Daoy (cell line): Measurements from ENCODE around the gene PATE2. TPM values are rescaled to one million over a fixed set of nuclear protein-coding genes. Genes with fewer than 3 reads are reported as not detected.

Experiments
- total RNA-seq: library from RNA; depleted of rRNA; stranded (reverse); fragments of >200 nt; shearing (Covaris generic); gene quantifications from 2 replicates; pipeline ENCODE4 v1.2.3, GENCODE V29; 2014; rRNA removed

PATE2 gene
- total RNA-seq, 1 experiment from 2014 or later = 0.29 TPM

Other genes with a start within 250 kb of the PATE2 start
- gene EI24, start 209.4 kb downstream of the PATE2 start, total RNA-seq = 128 and 166 TPM in 2 replicates
- 160 and 169 TPM in 2 replicates for gene STT3A, start 186.0 kb downstream of the PATE2 start, total RNA-seq
- gene CHEK1, start 153.7 kb downstream of the PATE2 start, total RNA-seq = 64.8 and 65.3 TPM in 2 replicates
- 1.4 TPM in 1 of 2 replicates, not detected in the other for gene ACRV1, start 98.0 kb downstream of the PATE2 start, total RNA-seq
- gene PATE1, start 32.5 kb downstream of the PATE2 start, total RNA-seq = not detected in 2 replicates
- gene PATE3, start 9.3 kb upstream of the PATE2 start, total RNA-seq = not detected in 2 replicates
- gene PATE4, start 54.5 kb upstream of the PATE2 start, total RNA-seq = not detected in 2 replicates
- gene HYLS1, start 108.8 kb upstream of the PATE2 start, total RNA-seq = 5.1 and 6.1 TPM in 2 replicates
- gene PUS3, start 124.4 kb upstream of the PATE2 start, total RNA-seq = 20.2 and 24.0 TPM in 2 replicates
- gene DDX25, start 125.7 kb upstream of the PATE2 start, total RNA-seq = 0.74 and 2.3 TPM in 2 replicates
- gene VSIG10L2, start 167.2 kb upstream of the PATE2 start, total RNA-seq = not detected in 2 replicates